ENCODE data around the gene SSRP1.
"Not testable (repeated sequence)": the region's sequence is repeated elsewhere in the genome, so short reads cannot be mapped to it uniquely, and the experiment has no call there.

The SSRP1 gene

DNA sequence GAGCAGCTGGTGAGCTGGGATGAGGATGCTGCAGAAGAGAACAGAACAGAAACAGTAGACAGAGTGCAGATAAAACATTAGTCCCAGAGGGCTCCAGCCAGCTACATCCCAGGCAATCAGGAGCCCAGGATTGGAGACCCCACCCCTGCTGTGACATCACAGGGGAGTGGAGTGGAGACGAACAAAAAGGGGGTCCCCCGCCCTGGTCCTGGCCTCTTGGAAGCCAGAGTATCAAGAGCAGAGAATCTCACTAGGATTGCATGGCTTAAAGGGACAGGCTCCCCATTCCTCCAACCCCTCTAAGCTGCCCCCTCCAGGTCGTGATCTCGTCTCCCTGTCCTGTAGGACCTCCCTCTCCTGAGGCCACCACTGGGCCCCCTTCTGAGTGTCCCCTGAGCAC lies 2.5 kb upstream of the SSRP1 start, which contains the start of gene P2RX3:
Gene P2RX3, plus strand, starts transcription at position 211 of the 400 bp plus-strand sequence. CDS start 199 bp downstream, outside the sequence.
- peak; percentile 64 for DNase-seq

- not testable (repeated sequence) for DNase-seq
Measured at GRCh38 chr11:57336856-57337255, 1.2 kb upstream of the SSRP1 start.

DNA sequence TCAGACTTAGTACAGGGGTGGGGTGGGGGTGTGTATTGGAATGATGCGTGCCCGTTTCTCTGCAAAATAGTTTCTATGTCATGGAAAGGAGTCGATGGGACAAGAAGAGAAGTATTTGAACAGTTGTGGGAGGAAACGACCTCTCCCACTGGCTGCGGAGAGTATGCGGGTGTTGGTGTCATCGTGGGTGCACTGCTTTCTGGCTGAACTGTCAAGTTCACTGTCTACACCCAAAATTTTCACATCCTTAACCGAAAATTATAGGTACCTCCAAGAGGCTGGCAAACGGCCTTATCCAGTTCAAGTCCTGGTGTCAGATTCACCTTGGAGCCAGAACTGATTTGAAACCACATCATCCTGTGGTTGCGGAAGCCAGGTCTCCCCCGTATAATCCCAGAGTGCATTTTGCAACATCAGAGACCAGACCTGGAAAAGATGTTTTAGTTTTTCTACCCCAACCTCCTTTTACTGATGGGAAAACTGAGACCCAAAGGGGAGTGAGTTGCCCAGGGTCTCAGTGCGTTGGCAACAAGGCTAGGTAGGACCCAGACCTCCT lies 497 bp upstream of the SSRP1 start:
- DNase-seq = no peak

DNA sequence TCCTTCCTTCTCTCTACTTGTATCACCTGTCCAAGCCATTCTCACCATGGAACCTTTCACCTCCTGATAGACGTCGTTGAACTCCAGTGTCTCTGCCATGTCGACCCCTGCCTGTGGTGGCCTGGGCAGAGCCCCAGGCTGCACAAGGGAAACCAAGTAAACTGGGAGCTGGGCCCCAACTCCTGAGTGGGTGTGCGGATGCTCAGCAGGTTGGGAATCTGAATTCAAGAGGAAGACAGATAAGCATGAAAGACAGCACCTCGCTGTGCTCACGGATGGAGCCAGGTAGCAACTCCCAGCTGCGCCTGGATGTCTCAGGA lies 709 bp downstream of the SSRP1 start:
- no peak for DNase-seq

- no peak for DNase-seq
Measured at GRCh38 chr11:57332694-57333440, 2.8 kb downstream of the SSRP1 start.

DNA sequence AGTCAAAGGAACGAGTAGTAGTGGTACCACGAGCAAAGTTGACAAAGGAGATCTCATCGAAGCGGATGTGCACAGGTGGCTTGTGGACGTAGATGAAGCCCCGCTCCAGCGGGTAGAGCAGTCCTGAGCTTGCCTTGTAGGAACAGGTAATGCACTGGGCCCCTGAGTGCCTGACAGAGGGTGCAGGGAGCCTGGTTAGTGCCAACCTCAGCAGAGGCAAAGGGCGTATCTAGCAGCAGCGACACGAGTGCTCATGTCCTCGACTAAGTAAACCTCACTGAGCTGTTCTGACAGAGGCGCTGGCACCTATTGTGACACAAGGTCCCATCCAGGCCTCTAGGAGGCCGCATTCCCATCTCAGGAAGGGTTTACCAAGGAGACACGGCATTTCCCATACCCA lies 4.0 kb downstream of the SSRP1 start:
- DNase-seq = no peak

DNA sequence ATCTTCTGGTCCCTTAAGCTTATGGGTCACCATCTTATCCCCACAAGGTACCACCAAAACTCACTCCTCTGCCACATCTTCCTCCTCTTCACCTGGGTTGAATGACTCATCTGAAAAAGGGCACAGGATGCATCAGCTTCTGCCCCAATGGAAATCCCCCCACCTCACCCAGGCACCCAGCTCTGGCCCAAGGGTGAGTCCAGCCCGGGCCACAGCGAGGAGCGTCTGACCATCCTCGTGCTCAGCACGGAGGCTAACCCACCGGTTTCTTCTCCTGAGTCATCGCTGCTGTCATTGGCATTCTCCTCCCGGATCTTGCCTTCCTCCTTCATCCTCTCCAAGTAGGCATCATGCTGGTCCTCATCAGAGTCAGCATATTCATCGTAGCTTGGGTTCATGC lies 5.7 kb downstream of the SSRP1 start:
- DNase-seq = no peak

- no peak for DNase-seq
Measured at GRCh38 chr11:57327721-57328120, 8.0 kb downstream of the SSRP1 start.

DNA sequence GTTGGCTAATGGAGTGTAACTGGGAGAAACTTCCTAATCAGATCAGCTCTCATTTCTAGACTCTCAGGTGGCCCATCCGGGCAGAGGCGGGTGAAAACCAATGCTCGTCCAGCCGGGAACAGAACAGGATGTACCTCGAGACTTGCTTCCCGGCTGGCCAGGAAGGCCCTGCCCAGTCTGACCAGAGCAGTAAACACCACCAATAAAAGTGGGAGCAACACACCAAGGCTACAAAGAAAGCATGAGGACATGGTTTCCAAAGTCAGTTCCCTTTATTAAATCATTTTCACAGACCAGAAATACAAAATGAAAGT lies 10.0 kb downstream of the SSRP1 start:
- no peak for DNase-seq

- DNase-seq = peak; percentile 96
Measured at GRCh38 chr11:57324886-57325734, 10.6 kb downstream of the SSRP1 start, which contains the start of gene TNKS1BP1. TSS of gene TNKS1BP1 (minus strand) at chr11:57324952. CDS start at chr11:57321885, 3,067 bp downstream.

DNA sequence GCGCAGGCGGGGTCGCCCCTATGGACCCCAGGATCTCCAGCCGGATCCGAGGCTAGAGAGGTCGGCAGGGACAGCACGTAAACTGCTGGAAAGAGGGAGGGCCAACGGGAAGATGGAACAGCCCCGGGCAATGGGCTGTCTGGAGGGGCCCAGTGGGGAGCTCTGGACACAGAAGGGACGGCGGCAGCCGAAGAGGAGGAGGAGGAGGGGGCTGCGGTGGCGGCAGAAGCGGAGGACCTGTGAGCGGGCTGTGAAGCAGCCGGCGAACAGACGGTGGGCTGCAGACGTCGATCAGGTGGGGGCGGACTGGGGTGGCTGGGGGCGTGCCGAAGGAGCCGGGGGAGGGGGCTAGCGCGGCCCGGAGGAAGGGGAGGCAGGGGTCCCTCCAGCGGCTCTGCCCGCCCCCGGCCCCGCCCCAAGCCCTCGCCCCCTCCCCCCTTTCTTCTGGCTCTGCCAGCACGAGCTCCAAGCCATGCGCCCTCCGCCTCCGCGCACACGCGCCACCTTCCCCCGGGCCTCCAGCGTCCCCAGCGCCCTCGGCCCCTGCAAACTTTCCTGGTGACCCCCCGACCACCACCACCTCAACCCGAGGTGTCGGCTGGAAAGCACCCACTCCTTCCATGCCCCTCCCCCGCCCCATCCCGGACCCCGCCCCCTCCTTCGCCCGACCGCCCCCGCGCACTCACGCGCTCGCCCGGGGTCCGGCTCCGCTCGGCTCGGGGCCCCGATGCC lies 11.4 kb downstream of the SSRP1 start:
- DNase-seq = peak; percentile 86

GRCh38 chr11:57323855-57324153 lies 11.9 kb downstream of the SSRP1 start:
- DNase-seq = no peak

- DNase-seq = no peak
Measured at GRCh38 chr11:57323167-57323854, 12.4 kb downstream of the SSRP1 start.

DNA sequence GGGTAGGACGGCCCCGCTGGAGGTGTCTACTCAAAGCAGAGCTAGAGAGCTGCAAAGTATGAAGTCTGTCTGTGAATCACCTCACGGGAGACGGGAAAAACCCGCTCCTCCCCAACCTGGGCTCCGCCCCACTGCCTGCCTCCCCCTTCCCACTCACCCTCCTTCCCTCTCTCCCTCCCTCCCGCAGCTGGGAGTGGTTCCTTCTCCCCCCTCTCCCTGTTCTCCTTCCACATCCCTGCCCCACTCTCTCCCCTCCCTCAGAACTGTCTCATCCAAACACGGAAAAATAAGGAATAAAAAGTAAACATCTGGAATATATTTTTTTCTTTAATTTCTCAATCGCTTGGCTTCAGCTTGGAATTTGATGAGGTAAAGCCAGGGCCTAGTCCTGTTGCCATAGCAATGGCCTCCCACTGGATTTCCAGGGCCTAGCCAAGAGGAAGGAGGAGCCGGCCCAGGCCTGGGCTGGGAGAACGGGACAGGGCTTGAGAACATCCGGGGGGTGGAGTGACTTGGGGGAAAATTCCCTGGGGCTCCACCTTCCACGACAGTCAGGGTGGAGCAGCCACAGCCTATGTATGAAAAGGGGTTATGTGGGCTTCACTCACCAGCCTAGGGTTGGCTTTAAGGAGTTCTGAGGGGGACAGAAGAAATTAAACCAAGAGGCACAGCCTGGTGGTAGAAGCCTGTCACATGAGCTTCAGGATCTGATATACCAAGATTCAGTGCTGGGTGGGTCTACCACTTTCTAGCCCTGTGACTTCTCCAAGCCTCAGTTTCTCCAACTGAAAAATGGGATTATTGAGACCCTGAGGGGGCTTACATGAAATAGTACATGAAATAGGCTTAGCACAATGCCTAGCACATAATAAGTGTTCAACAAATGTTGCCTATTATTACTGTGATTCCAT lies 13.2 kb downstream of the SSRP1 start:
- peak; percentile 48 for DNase-seq

DNA sequence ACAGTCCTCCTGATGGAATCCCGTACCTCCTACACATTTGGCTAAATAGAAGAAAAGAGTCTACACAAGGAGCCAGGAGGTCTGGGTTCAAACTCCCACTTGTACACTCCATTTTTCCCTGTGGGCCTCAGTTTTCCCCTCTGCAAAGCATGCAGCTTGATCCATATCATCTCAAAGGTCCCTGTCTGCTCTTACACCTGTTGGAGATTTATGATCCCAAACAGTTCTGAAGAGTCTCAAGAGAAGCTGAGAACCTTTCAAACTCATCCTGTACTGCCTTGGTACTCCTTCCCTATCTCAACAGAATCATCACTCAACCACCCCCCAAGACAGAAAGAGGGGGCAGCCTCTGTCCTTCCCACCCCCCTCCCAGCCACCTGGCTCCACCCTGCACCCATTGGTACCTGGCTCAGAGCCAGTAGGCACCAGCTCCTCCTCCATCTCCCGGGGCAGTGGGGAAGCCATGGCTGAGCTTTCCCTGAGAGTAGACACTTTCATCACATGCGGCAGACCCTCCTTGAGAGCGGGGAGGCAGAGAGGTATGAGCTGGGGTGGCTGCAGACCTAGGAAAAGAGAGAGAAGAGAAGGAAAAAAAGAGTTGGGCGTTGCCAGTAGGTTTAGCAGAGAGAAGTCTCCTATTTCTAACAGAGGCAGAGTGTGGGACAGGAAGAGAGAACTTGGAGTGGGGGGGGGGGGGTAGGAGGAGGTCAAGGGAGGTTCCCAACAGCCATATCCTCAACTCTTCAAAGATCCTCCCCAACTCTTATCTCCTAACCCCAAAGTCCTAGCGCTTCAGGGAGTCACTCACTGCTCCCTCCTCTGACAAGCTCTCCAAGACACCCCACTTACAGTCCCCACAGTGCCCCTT lies 14.1 kb downstream of the SSRP1 start:
- DNase-seq = peak; percentile 13

- DNase-seq = no peak
Measured at GRCh38 chr11:57320719-57321387, 14.8 kb downstream of the SSRP1 start.

DNA sequence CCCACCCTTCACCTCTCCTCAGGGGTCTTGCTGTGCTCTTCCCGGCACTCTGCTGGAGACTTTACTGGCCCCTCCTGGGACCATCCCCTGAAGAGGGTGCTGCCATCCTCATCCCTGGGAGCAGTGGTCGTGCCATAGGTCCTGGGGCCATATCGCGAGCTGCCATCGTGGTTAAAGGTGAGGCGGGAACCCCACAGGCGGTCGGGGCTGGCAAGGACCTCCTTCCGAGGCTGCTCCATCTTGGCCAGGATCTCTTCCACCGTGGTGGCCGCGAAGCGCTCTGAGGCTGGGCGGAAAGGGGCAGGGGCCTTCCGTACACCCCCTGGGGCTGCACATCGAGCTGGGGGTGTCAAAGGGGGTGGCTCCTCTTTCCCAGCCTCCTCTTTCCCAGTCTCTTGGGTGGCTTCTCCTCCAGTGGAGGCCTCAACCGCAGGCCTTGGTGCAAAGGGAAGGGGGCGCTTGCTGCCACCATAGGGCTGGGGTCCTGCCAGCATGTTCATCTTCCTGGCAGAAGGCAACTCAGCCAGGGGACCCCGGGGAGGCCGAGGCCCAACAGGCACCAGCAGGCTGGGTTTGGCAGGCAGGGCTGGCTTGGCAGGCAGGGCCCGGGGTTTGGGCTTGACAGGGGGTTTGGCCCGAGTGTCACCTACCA lies 15.5 kb downstream of the SSRP1 start:
- DNase-seq = no peak

DNA sequence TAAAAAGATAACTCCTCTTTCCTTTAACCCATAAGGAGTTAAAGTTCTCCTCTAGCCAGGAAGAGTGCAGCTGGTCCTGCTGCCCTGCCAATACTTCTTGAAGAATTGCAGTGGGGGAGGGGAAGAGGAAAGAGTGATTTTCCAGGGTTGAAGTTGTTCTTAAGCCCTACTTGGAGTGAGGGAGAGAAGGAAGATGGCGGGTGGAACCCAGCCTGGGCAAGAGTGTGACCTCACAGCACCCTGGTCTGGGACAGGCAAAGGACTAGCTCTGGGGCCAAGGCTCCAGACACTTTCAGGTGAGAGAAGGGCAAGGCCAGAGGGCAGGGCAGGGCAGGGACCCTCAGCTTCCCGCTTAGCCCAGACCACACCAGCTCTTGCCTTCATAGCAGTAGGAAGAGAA lies 17.5 kb downstream of the SSRP1 start:
- peak; percentile 15 for DNase-seq

- no peak for DNase-seq
Measured at GRCh38 chr11:57316017-57316416, 19.7 kb downstream of the SSRP1 start.

- DNase-seq = no peak
Measured at GRCh38 chr11:57315491-57315890, 20.2 kb downstream of the SSRP1 start.

All from NCI-H82 (cell line).